Measurements from ENCODE around the gene AOC2.
"Not testable (repeated sequence)": the region's sequence is repeated elsewhere in the genome, so short reads cannot be mapped to it uniquely, and the experiment has no call there.

The AOC2 gene

GRCh38 chr17:42853597-42853967 is 9.2 kb downstream of the AOC2 start:
- Histone ChIP-seq H3K36me3 (ENCODE audit: control insufficient read depth, insufficient read depth, low read length) (no peaks in the 10 kb centered on the region), H3K79me2 (no peaks in the 10 kb centered on the region), H2AFZ (no peak overlapping the region), H3K27me3 (ENCODE audit: control insufficient read depth, insufficient read depth, low read length) (no peaks in the 10 kb centered on the region), H3K4me1 (no peaks in the 10 kb centered on the region), H3K27ac (no peak overlapping the region), H3K4me3 (ENCODE audit: low read depth, low read length) (no peak overlapping the region), H3K9me3 (ENCODE audit: control insufficient read depth, low read length) (no peaks in the 10 kb centered on the region), H3K9ac (no peak overlapping the region), H3K4me2 (ENCODE audit: low read length) (no peak overlapping the region)
- no peak for TF ChIP-seq CTCF (IDR thresholded peaks at IDR 0.05)

GRCh38 chr17:42853968-42854790 is 9.8 kb downstream of the AOC2 start:
- no peak overlapping the region for H3K4me3 ChIP-seq (ENCODE audit: low read depth, low read length)
- no peak overlapping the region for H2AFZ ChIP-seq
- no peaks in the 10 kb centered on the region for H3K9me3 ChIP-seq (ENCODE audit: control insufficient read depth, low read length)
- H3K4me1 ChIP-seq: no peaks in the 10 kb centered on the region
- H3K9ac ChIP-seq: no peak overlapping the region
- no peak for TF ChIP-seq CTCF (IDR thresholded peaks at IDR 0.05)
- H3K27me3 ChIP-seq (ENCODE audit: control insufficient read depth, insufficient read depth, low read length): no peaks in the 10 kb centered on the region
- no peaks in the 10 kb centered on the region for H3K36me3 ChIP-seq (ENCODE audit: control insufficient read depth, insufficient read depth, low read length)
- no peaks in the 10 kb centered on the region for H3K79me2 ChIP-seq
- H3K4me2 ChIP-seq (ENCODE audit: low read length): no peak overlapping the region
- H3K27ac ChIP-seq: no peak overlapping the region

- Histone ChIP-seq H3K4me2 (ENCODE audit: low read length) (no peak overlapping the region), H3K79me2 (no peaks in the 10 kb centered on the region), H3K9ac (no peak overlapping the region), H3K4me1 (no peaks in the 10 kb centered on the region), H3K9me3 (ENCODE audit: control insufficient read depth, low read length) (no peaks in the 10 kb centered on the region), H3K27me3 (ENCODE audit: control insufficient read depth, insufficient read depth, low read length) (no peaks in the 10 kb centered on the region), H3K36me3 (ENCODE audit: control insufficient read depth, insufficient read depth, low read length) (no peaks in the 10 kb centered on the region), H3K4me3 (ENCODE audit: low read depth, low read length) (no peak overlapping the region), H3K27ac (no peak overlapping the region), H2AFZ (no peak overlapping the region)
- TF ChIP-seq CTCF (IDR thresholded peaks at IDR 0.05): no peak
Measured at GRCh38 chr17:42855048-42855596, 10.7 kb downstream of the AOC2 start.

GRCh38 chr17:42856093-42856492 is 11.7 kb downstream of the AOC2 start:
- H3K79me2 ChIP-seq; H3K4me1 ChIP-seq; H3K27ac ChIP-seq; H3K9ac ChIP-seq; H3K36me3 ChIP-seq (ENCODE audit: control insufficient read depth, insufficient read depth, low read length); H3K27me3 ChIP-seq (ENCODE audit: control insufficient read depth, insufficient read depth, low read length); H3K4me3 ChIP-seq (ENCODE audit: low read depth, low read length); H3K9me3 ChIP-seq (ENCODE audit: control insufficient read depth, low read length); H3K4me2 ChIP-seq (ENCODE audit: low read length); H2AFZ ChIP-seq: not testable (repeated sequence)

- not testable (repeated sequence) for H3K4me1 ChIP-seq; H3K9me3 ChIP-seq (ENCODE audit: control insufficient read depth, low read length); H3K4me3 ChIP-seq (ENCODE audit: low read depth, low read length); H3K79me2 ChIP-seq; H3K27ac ChIP-seq; H3K36me3 ChIP-seq (ENCODE audit: control insufficient read depth, insufficient read depth, low read length); H2AFZ ChIP-seq; H3K9ac ChIP-seq; H3K4me2 ChIP-seq (ENCODE audit: low read length); H3K27me3 ChIP-seq (ENCODE audit: control insufficient read depth, insufficient read depth, low read length)
Measured at GRCh38 chr17:42856516-42856915, 12.1 kb downstream of the AOC2 start.

Data from parathyroid adenoma (tissue), 2 donors.